IMR-90 (cell line): ENCODE data around the gene TAB2. TPM values are rescaled to one million over a fixed set of nuclear protein-coding genes. Genes with fewer than 3 reads are reported as not detected.

Source experiments
- ATAC-seq: fragments of 200-7000 bp; cut with Tn5 transposase; 2 replicates; pipeline ENCODE4 v1.9.1; 2020; ENCODE audit warnings: low read depth, mild to moderate bottlenecking, moderate library complexity
- BruUV-seq: library from RNA; stranded (reverse); fragments of 400-500 nt; replicated peaks from 2 replicates; lab custom pipeline; 2021; lab: Mats Ljungman, UMichigan
- CTCF ChIA-PET: fragments of 300-600 bp; formaldehyde crosslinking; extraction: SDS; loops from one replicate; lab custom pipeline; 2021; ENCODE audit warnings: antibody characterized with exemption; lab: Yijun Ruan, JAX
- POLR2A ChIA-PET: fragments of 300-600 bp; sonication (Branson Sonifier 250); formaldehyde crosslinking; loops from one replicate; lab custom pipeline; 2022; ENCODE audit warnings: antibody characterized with exemption; ENCODE audit not compliant: unreplicated experiment; lab: Charles Lee
- DNase-seq: peaks from one replicate; pipeline ENCODE4 v3.0.0; 2013
- H2AFZ ChIP-seq: replicated peaks from 2 replicates; pipeline ENCODE3; 2013; ENCODE audit warnings: low read length, mild to moderate bottlenecking; ENCODE audit not compliant: poor library complexity
- H2AK5ac ChIP-seq: 2 replicates; pipeline ENCODE4 v1.6.1; 2013; ENCODE audit warnings: low read depth, low read length, inconsistent platforms
- H2AK9ac ChIP-seq: replicated peaks from 2 replicates; pipeline ENCODE3; 2013; ENCODE audit warnings: mild to moderate bottlenecking, low read depth, low read length, moderate library complexity; ENCODE audit not compliant: poor library complexity
- H2BK120ac ChIP-seq: 2 replicates; pipeline ENCODE4 v1.6.1; 2013; ENCODE audit warnings: low read depth, low read length, inconsistent platforms
- H2BK15ac ChIP-seq: 3 replicates; pipeline ENCODE4 v1.6.1; 2013; ENCODE audit warnings: low read depth, low read length, inconsistent platforms
- H2BK20ac ChIP-seq: 2 replicates; pipeline ENCODE4 v1.6.1; 2013; ENCODE audit warnings: low read depth, mild to moderate bottlenecking, inconsistent platforms, low read length, moderate library complexity
- H2BK5ac ChIP-seq: 2 replicates; pipeline ENCODE4 v1.6.1; 2013; ENCODE audit warnings: mild to moderate bottlenecking, low read depth, low read length, inconsistent platforms; ENCODE audit not compliant: poor library complexity, severe bottlenecking
- H3K14ac ChIP-seq: replicated peaks from 2 replicates; pipeline ENCODE4 v1.6.1; 2013; ENCODE audit warnings: low read depth, low read length, inconsistent platforms
- H3K18ac ChIP-seq: 2 replicates; pipeline ENCODE4 v1.6.1; 2013; ENCODE audit warnings: low read depth, low read length, control low read depth
- H3K23ac ChIP-seq: 2 replicates; pipeline ENCODE4 v1.6.1; 2013; ENCODE audit warnings: low read depth, low read length, inconsistent platforms
- H3K27ac ChIP-seq: 2 replicates; pipeline ENCODE4 v1.5.1; 2013; ENCODE audit warnings: mild to moderate bottlenecking, control low read depth, low read length; ENCODE audit not compliant: insufficient read depth
- H3K27me3 ChIP-seq: 2 replicates; pipeline ENCODE4 v1.6.1; 2013; ENCODE audit warnings: low read length; ENCODE audit not compliant: control insufficient read depth, insufficient read depth
- H3K36me3 ChIP-seq: 2 replicates; pipeline ENCODE4 v1.6.1; 2013; ENCODE audit warnings: low read length, mixed read lengths; ENCODE audit not compliant: control insufficient read depth, insufficient read depth
- H3K4ac ChIP-seq: 2 replicates; pipeline ENCODE4 v1.6.1; 2013; ENCODE audit warnings: low read depth, low read length, inconsistent platforms
- H3K4me1 ChIP-seq: 2 replicates; pipeline ENCODE4 v1.6.1; 2013; ENCODE audit warnings: low read length, mixed read lengths; ENCODE audit not compliant: control insufficient read depth, insufficient read depth
- H3K4me2 ChIP-seq: 2 replicates; pipeline ENCODE4 v1.6.1; 2013; ENCODE audit warnings: low read depth, mild to moderate bottlenecking, control low read depth, low read length, moderate library complexity
- H3K4me3 ChIP-seq: 2 replicates; pipeline ENCODE4 v1.5.1; 2013; ENCODE audit warnings: low read depth, mild to moderate bottlenecking, control low read depth, low read length, moderate library complexity; ENCODE audit not compliant: insufficient read depth
- H3K56ac ChIP-seq: 2 replicates; pipeline ENCODE4 v1.6.1; 2013; ENCODE audit warnings: low read length, inconsistent platforms; ENCODE audit not compliant: insufficient read depth; ENCODE audit errors: extremely low read depth
- H3K79me1 ChIP-seq, 2 experiments: 2 replicates each; pipeline ENCODE4 v1.6.1; 2013; ENCODE audit warnings: low read length in 2 of 2, inconsistent platforms in 1 of 2, low read depth in 1 of 2
- H3K9ac ChIP-seq: 2 replicates; pipeline ENCODE4 v1.6.1; 2013; ENCODE audit warnings: low read depth, low read length, control low read depth
- H3K9me1 ChIP-seq: 2 replicates; pipeline ENCODE4 v1.6.1; 2013; ENCODE audit warnings: low read length, inconsistent platforms; ENCODE audit not compliant: insufficient read depth
- H3K9me3 ChIP-seq: 2 replicates; pipeline ENCODE4 v1.6.1; 2013; ENCODE audit warnings: low read length; ENCODE audit not compliant: control insufficient read depth, insufficient read depth
- H4K20me1 ChIP-seq: 2 replicates; pipeline ENCODE4 v1.6.1; 2013; ENCODE audit warnings: low read length, inconsistent platforms; ENCODE audit not compliant: insufficient read depth
- H4K5ac ChIP-seq: 2 replicates; pipeline ENCODE4 v1.6.1; 2013; ENCODE audit warnings: mild to moderate bottlenecking, low read depth, low read length, control low read depth
- H4K8ac ChIP-seq, 2 experiments: 2 replicates each; pipeline ENCODE4 v1.6.1; 2013; ENCODE audit warnings: low read depth in 2 of 2, low read length in 2 of 2, control low read depth in 1 of 2, inconsistent platforms in 1 of 2
- H4K91ac ChIP-seq: 2 replicates; pipeline ENCODE4 v1.6.1; 2013; ENCODE audit warnings: low read depth, low read length, inconsistent platforms; ENCODE audit not compliant: insufficient read depth
- BHLHE40 ChIP-seq: fragments of 150-350 bp; IDR thresholded peaks from 2 replicates; pipeline ENCODE4 v1.6.1; 2016; ENCODE audit warnings: mild to moderate bottlenecking, low read depth, low read length
- CEBPB ChIP-seq: IDR thresholded peaks from 2 replicates; pipeline ENCODE4 v1.6.1; 2012; ENCODE audit warnings: low read depth, low read length, improper control_type of control experiment
- CHD1 ChIP-seq: IDR thresholded peaks from 2 replicates; pipeline ENCODE4 v1.6.1; 2012; ENCODE audit warnings: low read depth, low read length, improper control_type of control experiment
- CTCF ChIP-seq: conservative IDR thresholded peaks from 2 replicates; pipeline ENCODE4 v1.5.1; 2012; ENCODE audit warnings: mild to moderate bottlenecking, low read depth, low read length, improper control_type of control experiment
- ELK1 ChIP-seq: fragments of 150-350 bp; IDR thresholded peaks from 2 replicates; pipeline ENCODE4 v1.6.1; 2016; ENCODE audit warnings: low read depth, mild to moderate bottlenecking, low read length, moderate library complexity, borderline replicate concordance
- FOS ChIP-seq: fragments of 150-350 bp; IDR thresholded peaks from 2 replicates; pipeline ENCODE4 v1.6.1; 2016; ENCODE audit warnings: low read depth, low read length
- MAFK ChIP-seq: IDR thresholded peaks from 2 replicates; pipeline ENCODE4 v1.6.1; 2012; ENCODE audit warnings: low read depth, low read length, improper control_type of control experiment
- MAZ ChIP-seq: IDR thresholded peaks from 2 replicates; pipeline ENCODE4 v1.6.1; 2012; ENCODE audit warnings: low read depth, mild to moderate bottlenecking, low read length, improper control_type of control experiment, moderate library complexity, borderline replicate concordance
- MXI1 ChIP-seq: IDR thresholded peaks from 2 replicates; pipeline ENCODE4 v1.6.1; 2012; ENCODE audit warnings: low read depth, mild to moderate bottlenecking, low read length, moderate library complexity, borderline replicate concordance
- NFE2L2 ChIP-seq: fragments of 150-350 bp; IDR thresholded peaks from 2 replicates; pipeline ENCODE4 v1.6.1; 2016; ENCODE audit warnings: low read depth, mild to moderate bottlenecking, low read length
- POLR2A ChIP-seq: IDR thresholded peaks from 2 replicates; pipeline ENCODE4 v1.6.1; 2012; ENCODE audit warnings: mild to moderate bottlenecking, low read depth, low read length
- RAD21 ChIP-seq: IDR thresholded peaks from 2 replicates; pipeline ENCODE4 v1.6.1; 2012; ENCODE audit warnings: low read length, improper control_type of control experiment
- RCOR1 ChIP-seq: IDR thresholded peaks from 2 replicates; pipeline ENCODE4 v1.6.1; 2012; ENCODE audit warnings: mild to moderate bottlenecking, low read length, improper control_type of control experiment; ENCODE audit not compliant: insufficient replicate concordance
- RFX5 ChIP-seq: IDR thresholded peaks from 2 replicates; pipeline ENCODE4 v1.8.0; 2012; ENCODE audit warnings: low read depth, mild to moderate bottlenecking, low read length, moderate library complexity
- SMC3 ChIP-seq: fragments of 150-350 bp; IDR thresholded peaks from 2 replicates; pipeline ENCODE4 v1.6.1; 2016; ENCODE audit warnings: low read depth, mild to moderate bottlenecking, antibody characterized with exemption, low read length, moderate library complexity
- USF2 ChIP-seq: fragments of 150-350 bp; IDR thresholded peaks from 2 replicates; pipeline ENCODE4 v1.6.1; 2017; ENCODE audit warnings: mild to moderate bottlenecking, antibody characterized with exemption, low read length, low read depth
- WGBS, 2 experiments: methylation state at CpG; one replicate each; pipeline versions ENCODE4 v1.1.5 to v1.1.7; 2013; ENCODE audit warnings: missing lambda C conversion rate in 2 of 2; ENCODE audit not compliant: insufficient read length in 1 of 2; ENCODE audit errors: extremely low coverage in 2 of 2; 5-methylcytosine and 5-hydroxymethylcytosine counted together
- dilution Hi-C: fragments of 300-500 bp; cut with HindIII; formaldehyde crosslinking; loops from one replicate; pipeline ENCODE4 v1.14.3; 2018; ENCODE audit warnings: low sequenced_read_pairs; ENCODE audit not compliant: unreplicated experiment
- in situ Hi-C: fragments of 300-500 bp; cut with MboI; formaldehyde crosslinking; loops from 3 replicates; pipeline ENCODE4 v1.14.3; 2019; ENCODE audit warnings: low sequenced_read_pairs, inconsistent platforms, mixed read lengths
- intact Hi-C: fragments of 100-400 bp; cut with micrococcal nuclease; formaldehyde crosslinking; loops from 2 replicates; pipeline ENCODE4 v1.10.0; 2022
- polyA plus RNA-seq, 3 experiments: library from polyadenylated mRNA; depleted of rRNA; stranded (reverse); fragments of >200 nt; gene quantifications; 2 replicates each; pipeline ENCODE4 v1.2.3, GENCODE V29; 2012; ENCODE audit warnings: low replicate concordance in 1 of 3
- total RNA-seq: library from RNA; depleted of rRNA; stranded (reverse); fragments of >200 nt; gene quantifications from 2 replicates; pipeline ENCODE4 v1.2.3, GENCODE V29; 2012

TAB2 gene
- total and polyA plus RNA-seq, 2 of the 4 experiments (the other 2 are of a cell fraction): 20.8 to 25.3 TPM

GRCh38 chr6:149333266-149333620 lies 15.7 kb downstream of the TAB2 start:
- Histone ChIP-seq H3K9ac (no peak overlapping the region), H3K4ac (no peak overlapping the region), H3K27me3 (no peaks in the 10 kb centered on the region), H2BK15ac (no peak overlapping the region), H3K27ac (no peak overlapping the region), H2AFZ (no peak overlapping the region), H3K4me1 (peaks cover 16% of the 10 kb centered on the region), H4K20me1 (peaks cover 88% of the 10 kb centered on the region), H4K91ac (no peak overlapping the region), H2BK20ac (no peak overlapping the region), H2BK5ac (no peak overlapping the region), H2BK120ac (no peak overlapping the region), H3K79me1 (peaks cover 9 to 60% of the 10 kb centered on the region in 2 experiments; a peak in 3 of 4 replicates), H3K4me3 (no peak overlapping the region), H4K5ac (no peak overlapping the region), H3K23ac (0 out of 2 replicates have a peak overlapping the region, but pooled peaks have one; percentile 17), H2AK5ac (no peak overlapping the region), H3K36me3 (no peaks in the 10 kb centered on the region), H4K8ac (no peak overlapping the region), H3K9me3 (no peaks in the 10 kb centered on the region), H3K14ac (no peak overlapping the region), H2AK9ac (no peak overlapping the region), H3K4me2 (no peak overlapping the region), H3K18ac (no peak overlapping the region), H3K56ac (no peak overlapping the region), H3K9me1 (peaks cover 14% of the 10 kb centered on the region)
- no peak for TF ChIP-seq NFE2L2
- no peak for TF ChIP-seq CEBPB
- no peak for TF ChIP-seq BHLHE40
- no peak for TF ChIP-seq MXI1
- no peak for TF ChIP-seq POLR2A
- TF ChIP-seq FOS: no peak
- no peak for TF ChIP-seq CHD1
- no peak for TF ChIP-seq USF2
- TF ChIP-seq RAD21: no peak
- TF ChIP-seq ELK1: no peak
- TF ChIP-seq RCOR1: no peak
- no peak for TF ChIP-seq SMC3
- TF ChIP-seq RFX5: no peak
- no peak for TF ChIP-seq MAFK
- TF ChIP-seq CTCF: no peak
- TF ChIP-seq MAZ: no peak
- DNase-seq: no peak
- CTCF ChIA-PET: interaction anchor here (0.7 to 1.2 kb wide), 2 partner anchors 14 to 114 kb away, joined by 3 read pairs; no protein-coding TSS in a partner anchor
- BruUV-seq: no TSS peak
- POLR2A ChIA-PET: no interaction called here
- in situ Hi-C loops: no loop called here
- dilution Hi-C loops: no loop called here
- WGBS, 2 experiments: no CpG with 5 or more reads among the region's 4 CpGs
- intact Hi-C loops: no loop called here
- ATAC-seq: no peak
